Left cardiac atrium (tissue), 4 donors: ENCODE measurements around the gene GTF3C5. TPM values are rescaled to one million over a fixed set of nuclear protein-coding genes. Genes with fewer than 3 reads are reported as not detected.
A peak's percentile ranks its signal among the peaks of the same experiment; 100 is the strongest.
"Not testable (repeated sequence)": the region's sequence is repeated elsewhere in the genome, so short reads cannot be mapped to it uniquely, and the experiment has no call there.

Source experiments
- ATAC-seq, 2 donors: fragments of 200-7000 bp; cut with Tn5 transposase; one replicate each; pipeline ENCODE4 v1.9.1; 2020; ENCODE audit warnings: mild to moderate bottlenecking in 2 of 2, moderate library complexity in 2 of 2
- DNase-seq: peaks from one replicate; pipeline ENCODE4 v3.0.0-alpha.2; 2020
- intact Hi-C, 2 donors: fragments of 100-400 bp; cut with DNase I; formaldehyde crosslinking; loops; one replicate each; pipeline versions ENCODE4 v1.14.1 to v1.15.1; 2022 to 2023
- total RNA-seq, 2 donors: library from RNA; stranded (reverse); fragmentation: NEBNext Ultra II Directional; extraction: Animal tissue kit (Norgen Biotek cat#: 25700); gene quantifications; one replicate each; pipeline ENCODE4 v1.2.1, GENCODE V29; 2021
- donor health status: DM: no; HTN: yes; CAD: no.
- donor health status: DM: no; HTN: yes; CAD: no; lungs with severe emphysema.
- donor health status: DM: yes; HTN: yes; CAD: no.
- donor health status: Dilated cardiomyopathy.

The GTF3C5 gene
- total RNA-seq, 2 donors from 2014 or later, result 30.9 to 35.2 TPM

GRCh38 chr9:133076691-133077090, 45.9 kb downstream of the GTF3C5 start:
- intact Hi-C loops, result no loop called here
- ATAC-seq (no peak), DNase-seq (no peak)

- ATAC-seq, result no peak
- no peak for DNase-seq
- intact Hi-C loops, result no loop called here
Measured at GRCh38 chr9:133078486-133078885, 47.7 kb downstream of the GTF3C5 start.

GRCh38 chr9:133080161-133080560, 49.4 kb downstream of the GTF3C5 start:
- ATAC-seq (no peak), DNase-seq (no peak)
- intact Hi-C loops, result no loop called here

- intact Hi-C loops, DNase-seq: not testable (repeated sequence)
- peak; percentile 17 to 59 for ATAC-seq
Measured at GRCh38 chr9:133080786-133081779, 50.3 kb downstream of the GTF3C5 start.

- DNase-seq, intact Hi-C loops, ATAC-seq: not testable (repeated sequence)
Measured at GRCh38 chr9:133081957-133082644, 51.3 kb downstream of the GTF3C5 start.

- intact Hi-C loops, ATAC-seq: not testable (repeated sequence)
Measured at GRCh38 chr9:133083688-133084087, 52.9 kb downstream of the GTF3C5 start.

GRCh38 chr9:133086212-133086860, 55.5 kb downstream of the GTF3C5 start:
- intact Hi-C loops, ATAC-seq, DNase-seq: not testable (repeated sequence)

More at GRCh38 chr9:133083688-133084087, 52.9 kb downstream of the GTF3C5 start:
- DNase-seq, result not testable (repeated sequence)

- intact Hi-C loops, result no loop called here
- DNase-seq, result no peak
- ATAC-seq, result no peak
Measured at GRCh38 chr9:133086894-133087293, 56.1 kb downstream of the GTF3C5 start.

- no peak for ATAC-seq
- intact Hi-C loops, result no loop called here
Measured at GRCh38 chr9:133087429-133088145, 56.8 kb downstream of the GTF3C5 start.

GRCh38 chr9:133088146-133088750, 57.5 kb downstream of the GTF3C5 start:
- DNase-seq (no peak), ATAC-seq (no peak)
- intact Hi-C loops, result no loop called here

More at GRCh38 chr9:133087429-133088145, 56.8 kb downstream of the GTF3C5 start:
- DNase-seq, result no peak

- DNase-seq, result no peak
- no peak for ATAC-seq
- intact Hi-C loops, result no loop called here
Measured at GRCh38 chr9:133088756-133089155, 58.0 kb downstream of the GTF3C5 start.

- ATAC-seq, result no peak
- intact Hi-C loops, result no loop called here
Measured at GRCh38 chr9:133089271-133089671, 58.5 kb downstream of the GTF3C5 start.

GRCh38 chr9:133090187-133090586, 59.4 kb downstream of the GTF3C5 start:
- intact Hi-C loops, result no loop called here
- ATAC-seq, result peak in 1 of 2 donors; percentile 61
- DNase-seq, result no peak

More at GRCh38 chr9:133089271-133089671, 58.5 kb downstream of the GTF3C5 start:
- DNase-seq, result no peak

GRCh38 chr9:133090752-133091385, 60.1 kb downstream of the GTF3C5 start:
- peak in 1 of 2 donors; percentile 9 for ATAC-seq
- no peak for DNase-seq
- intact Hi-C loops, result no loop called here

- DNase-seq, ATAC-seq, intact Hi-C loops: not testable (repeated sequence)
Measured at GRCh38 chr9:133094351-133094750, 63.6 kb downstream of the GTF3C5 start.

GRCh38 chr9:133094842-133095393, 64.1 kb downstream of the GTF3C5 start:
- intact Hi-C loops, result no loop called here
- ATAC-seq, result no peak
- DNase-seq, result no peak

GRCh38 chr9:133098104-133098754, 67.4 kb downstream of the GTF3C5 start:
- no peak for ATAC-seq
- no peak for DNase-seq
- intact Hi-C loops, result no loop called here
